H1 (cell line): ENCODE data around the gene MOB3B. TPM values are rescaled to one million over a fixed set of nuclear protein-coding genes. Genes with fewer than 3 reads are reported as not detected.

ENCODE experiments used
- CTCF ChIA-PET: fragments of 300-600 bp; sonication (Branson Sonifier 250); formaldehyde crosslinking; loops from one replicate; lab custom pipeline; 2021; ENCODE audit not compliant: partially characterized antibody; lab: Charles Lee
- POLR2A ChIA-PET: fragments of 300-600 bp; sonication (Branson Sonifier 250); formaldehyde crosslinking; loops from one replicate; lab custom pipeline; 2021; ENCODE audit warnings: inconsistent platforms; ENCODE audit not compliant: partially characterized antibody; lab: Charles Lee
- DNase-seq, 2 experiments: peaks; one replicate each; pipeline versions ENCODE4 v3.0.0 to v3.0.0-alpha.2; 2010 to 2022; ENCODE audit warnings: low spot score in 2 of 2, low read depth in 1 of 2, mixed read lengths in 1 of 2
- FAIRE-seq: peaks from 2 replicates; lab custom pipeline; 2011; peaks lifted over from hg19 to GRCh38; lab: Jason Lieb, UNC
- H2AFZ ChIP-seq: 2 replicates; pipeline ENCODE4 v1.8.1; 2012; ENCODE audit warnings: low read length, inconsistent platforms
- H2AK5ac ChIP-seq: 2 replicates; pipeline ENCODE4 v1.6.1; 2013; ENCODE audit warnings: low read depth, low read length
- H2BK120ac ChIP-seq: replicated peaks from 2 replicates; pipeline ENCODE3; 2013; ENCODE audit warnings: low read depth, low read length, inconsistent platforms
- H2BK12ac ChIP-seq: 2 replicates; pipeline ENCODE4 v1.6.1; 2013; ENCODE audit warnings: low read depth, low read length
- H2BK15ac ChIP-seq: 2 replicates; pipeline ENCODE4 v1.6.1; 2013; ENCODE audit warnings: low read length
- H2BK20ac ChIP-seq: 2 replicates; pipeline ENCODE4 v1.6.1; 2013; ENCODE audit warnings: low read length
- H2BK5ac ChIP-seq: 2 replicates; pipeline ENCODE4 v1.6.1; 2013; ENCODE audit warnings: low read depth, low read length
- H3K14ac ChIP-seq: 2 replicates; pipeline ENCODE4 v1.6.1; 2013; ENCODE audit warnings: inconsistent platforms; ENCODE audit not compliant: insufficient read length
- H3K18ac ChIP-seq: 2 replicates; pipeline ENCODE4 v1.6.1; 2013; ENCODE audit warnings: low read length; ENCODE audit errors: extremely low read depth
- H3K23ac ChIP-seq: 2 replicates; pipeline ENCODE4 v1.6.1; 2013; ENCODE audit warnings: inconsistent platforms; ENCODE audit not compliant: insufficient read length
- H3K23me2 ChIP-seq: 2 replicates; pipeline ENCODE4 v1.6.1; 2013; ENCODE audit warnings: low read depth, low read length
- H3K27ac ChIP-seq: 2 replicates; pipeline ENCODE4 v1.6.1; 2011; ENCODE audit warnings: low read depth, low read length, inconsistent platforms
- H3K27me3 ChIP-seq, 4 experiments: replicated peaks in 1 of 4; 1 replicate in 1 of 4; 2 replicates in 3 of 4; pipeline versions ENCODE4 v1.6.1 to v1.8.1; 2011 to 2013; ENCODE audit warnings: low read length in 3 of 4, mild to moderate bottlenecking in 3 of 4, inconsistent platforms in 2 of 4, mixed read lengths in 2 of 4, moderate library complexity in 1 of 4; ENCODE audit not compliant: control insufficient read depth in 3 of 4, insufficient read depth in 3 of 4; ENCODE audit errors: extremely low read depth in 1 of 4
- H3K36me3 ChIP-seq, 4 experiments: 2 replicates each; pipeline versions ENCODE4 v1.6.1 to v1.8.1; 2011 to 2013; ENCODE audit warnings: mild to moderate bottlenecking in 4 of 4, low read length in 3 of 4, moderate library complexity in 2 of 4, control low read depth in 1 of 4, inconsistent platforms in 1 of 4; ENCODE audit not compliant: insufficient read depth in 4 of 4, control insufficient read depth in 2 of 4
- H3K4ac ChIP-seq: replicated peaks from 2 replicates; pipeline ENCODE3; 2013; ENCODE audit warnings: low read length, low read depth, mixed read lengths, inconsistent platforms; ENCODE audit not compliant: insufficient read length
- H3K4me1 ChIP-seq, 4 experiments: replicated peaks in 1 of 4; 1 replicate in 1 of 4; 2 replicates in 3 of 4; pipeline versions ENCODE4 v1.6.1 to v1.8.1; 2011 to 2013; ENCODE audit warnings: low read length in 3 of 4, inconsistent platforms in 2 of 4, mixed read lengths in 1 of 4; ENCODE audit not compliant: insufficient read depth in 4 of 4, control insufficient read depth in 3 of 4
- H3K4me2 ChIP-seq, 2 experiments: 2 replicates each; pipeline versions ENCODE4 v1.6.1 to v1.8.1; 2011 to 2013; ENCODE audit warnings: low read depth in 2 of 2, low read length in 2 of 2, control low read depth in 1 of 2, inconsistent platforms in 1 of 2, mild to moderate bottlenecking in 1 of 2; ENCODE audit not compliant: insufficient read depth in 1 of 2
- H3K4me3 ChIP-seq, 4 experiments: fragments of 200-600, 300-600 bp in 1 of 4; sonication (generic), shearing (Covaris generic), sonication (Bioruptor Twin) in 1 of 4; 2 replicates each; pipeline versions ENCODE4 v1.5.1 to v1.8.1; 2011 to 2016; ENCODE audit warnings: low read length in 4 of 4, low read depth in 3 of 4, control low read depth in 2 of 4, inconsistent platforms in 2 of 4, mild to moderate bottlenecking in 2 of 4, mixed read lengths in 1 of 4, moderate library complexity in 1 of 4; ENCODE audit not compliant: insufficient read depth in 2 of 4; ENCODE audit errors: extremely low read depth in 1 of 4
- H3K56ac ChIP-seq: replicated peaks from 2 replicates; pipeline ENCODE3; 2013; ENCODE audit warnings: low read depth, mild to moderate bottlenecking, mixed read lengths, low read length, inconsistent platforms; ENCODE audit not compliant: insufficient read length
- H3K79me1 ChIP-seq: 2 replicates; pipeline ENCODE4 v1.6.1; 2013; ENCODE audit warnings: low read depth, low read length, control low read depth
- H3K79me2 ChIP-seq, 2 experiments: 2 replicates each; pipeline versions ENCODE4 v1.6.1 to v1.8.1; 2012 to 2013; ENCODE audit warnings: low read length in 2 of 2, mild to moderate bottlenecking in 2 of 2, inconsistent platforms in 1 of 2; ENCODE audit not compliant: insufficient read depth in 2 of 2, control insufficient read depth in 1 of 2
- H3K9ac ChIP-seq, 4 experiments: replicated peaks in 1 of 4; 1 replicate in 1 of 4; 2 replicates in 3 of 4; pipeline versions ENCODE4 v1.6.1 to v1.8.1; 2011 to 2013; ENCODE audit warnings: low read depth in 3 of 4, low read length in 3 of 4, control low read depth in 2 of 4, mild to moderate bottlenecking in 2 of 4, moderate library complexity in 2 of 4, inconsistent platforms in 1 of 4; ENCODE audit errors: extremely low read depth in 1 of 4
- H3K9me3 ChIP-seq, 2 experiments: 2 replicates each; pipeline versions ENCODE4 v1.6.1 to v1.8.1; 2012 to 2013; ENCODE audit warnings: mild to moderate bottlenecking in 2 of 2, moderate library complexity in 2 of 2, control low read depth in 1 of 2, inconsistent platforms in 1 of 2, low read depth in 1 of 2, low read length in 1 of 2, mixed read lengths in 1 of 2; ENCODE audit not compliant: insufficient read depth in 2 of 2
- H4K20me1 ChIP-seq, 2 experiments: replicated peaks in 1 of 2; 2 replicates each; pipeline versions ENCODE3 to v1.8.1; 2011 to 2013; ENCODE audit warnings: inconsistent platforms in 2 of 2, low read length in 2 of 2, mild to moderate bottlenecking in 1 of 2; ENCODE audit not compliant: insufficient read depth in 2 of 2, control insufficient read depth in 1 of 2
- H4K5ac ChIP-seq: 2 replicates; pipeline ENCODE4 v1.6.1; 2013; ENCODE audit warnings: low read length, low read depth, mixed read lengths, inconsistent platforms; ENCODE audit not compliant: insufficient read length
- H4K8ac ChIP-seq: 2 replicates; pipeline ENCODE4 v1.8.0; 2013; ENCODE audit warnings: mild to moderate bottlenecking, moderate library complexity, low read length, inconsistent platforms; ENCODE audit not compliant: insufficient read depth; ENCODE audit errors: extremely low read depth
- H4K91ac ChIP-seq: replicated peaks from 2 replicates; pipeline ENCODE3; 2013; ENCODE audit warnings: low read length, mixed read lengths, inconsistent platforms; ENCODE audit not compliant: insufficient read length
- WGBS, 2 experiments: shearing (Covaris generic) in 1 of 2; methylation state at CpG; one replicate each; pipeline versions ENCODE4 v1.1.6 to v1.1.7; 2013 to 2015; ENCODE audit warnings: low lambda C conversion rate in 2 of 2, mixed read lengths in 2 of 2, inconsistent platforms in 1 of 2, low coverage in 1 of 2, missing lambda C conversion rate in 1 of 2; ENCODE audit not compliant: insufficient replicate concordance in 2 of 2, insufficient coverage in 1 of 2, insufficient read length in 1 of 2; ENCODE audit errors: extremely low coverage in 1 of 2, missing lambda C conversion rate in 1 of 2; 5-methylcytosine and 5-hydroxymethylcytosine counted together
- polyA plus RNA-seq, 7 experiments: library from polyadenylated mRNA; depleted of rRNA in 3 of 7; stranded (reverse) in 5 of 7; unstranded in 2 of 7; fragments of >200 nt in 5 of 7; fragments of 200-250 nt in 2 of 7; gene quantifications; 1 replicate in 5 of 7; 2 replicates in 1 of 7; 4 replicates in 1 of 7; pipeline versions ENCODE4 v1.2.1 to v1.2.3, GENCODE V29; 2011 to 2013; ENCODE audit warnings: missing spikeins in 2 of 7, mixed read lengths in 2 of 7
- total RNA-seq: library from RNA; stranded (reverse); fragmentation: NEBNext Ultra II Directional; extraction: Animal tissue kit (Norgen Biotek cat#: 25700); gene quantifications from 2 replicates; pipeline ENCODE4 v1.2.1, GENCODE V29; 2021

MOB3B gene
- total and polyA plus RNA-seq, 2 of the 8 experiments (the other 6 are each of a cell fraction or from before 2014, with no cell fraction given): 12.7 to 16.1 TPM

DNA sequence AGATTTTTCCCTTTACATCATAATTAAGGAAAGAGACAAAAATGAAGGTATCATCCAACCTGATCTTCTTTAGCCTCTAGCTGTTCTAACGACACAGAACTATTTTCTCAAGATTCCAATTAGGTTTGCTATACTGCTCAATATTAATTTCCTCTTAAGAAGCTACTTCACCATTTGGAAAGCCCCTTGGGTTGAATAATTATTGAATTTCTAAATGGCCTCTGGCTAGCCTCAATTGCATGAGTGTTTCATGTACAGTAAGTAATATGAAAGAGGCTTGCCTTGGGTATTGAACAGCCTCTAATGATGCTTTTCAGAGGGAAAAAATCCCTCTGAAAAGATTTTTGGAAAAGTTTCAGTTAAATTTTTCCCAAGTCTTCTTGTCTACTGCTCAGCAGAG lies 3.7 kb upstream of the MOB3B start:
- Histone ChIP-seq H3K27ac (no peak overlapping the region), H3K27me3 (no peaks in the 10 kb centered on the region), H2BK15ac (no peak overlapping the region), H2BK120ac (no peak overlapping the region), H2BK20ac (no peak overlapping the region), H3K36me3 (no peaks in the 10 kb centered on the region), H2AK5ac (no peak overlapping the region), H3K23ac (no peak overlapping the region), H3K18ac (no peak overlapping the region), H4K8ac (no peak overlapping the region), H3K56ac (no peak overlapping the region), H2AFZ (no peak overlapping the region), H3K79me2 (no peaks in the 10 kb centered on the region), H3K9ac (no peak overlapping the region), H3K4me1 (peaks cover 0 to 5% (median 0%) of the 10 kb centered on the region in 4 experiments; a peak in 4 of 7 replicates), H3K4ac (no peak overlapping the region), H3K79me1 (no peaks in the 10 kb centered on the region), H2BK5ac (no peak overlapping the region), H3K4me3 (no peak overlapping the region), H4K91ac (no peak overlapping the region), H4K20me1 (no peaks in the 10 kb centered on the region), H3K23me2 (peaks cover 6% of the 10 kb centered on the region; the same call in 1 of the 2 replicates), H2BK12ac (no peak overlapping the region), H3K4me2 (no peak overlapping the region), H4K5ac (no peak overlapping the region), H3K9me3 (no peaks in the 10 kb centered on the region), H3K14ac (no peak overlapping the region)
- ChIA-PET POLR2A (interaction anchor here (0.6 to 1.2 kb wide), 3 partner anchors 13 to 200 kb away, joined by 3 to 4 read pairs (median 3); no protein-coding TSS in a partner anchor), CTCF (interaction anchor here (1.4 to 2.8 kb wide), 3 partner anchors 9 to 201 kb away, joined by 3 to 16 read pairs (median 8); no protein-coding TSS in a partner anchor)
- FAIRE-seq (no peak), DNase-seq (no peak)
- 87% methylated on average over 1 of the region's 1 CpG; no CpG with 5 or more reads in 1 of the 2 experiments for WGBS, 2 experiments
